HCT116 (cell line): Measurements from ENCODE around the gene CRELD2.

Source experiments
- CEBPB ChIP-seq: IDR thresholded peaks from 2 replicates; pipeline ENCODE4 v1.6.1; 2012; ENCODE audit warnings: low read depth
- CTCF ChIP-seq, 3 experiments: fragments of 200-600 bp in 1 of 3; sonication (generic) in 1 of 3; IDR thresholded peaks in 2 of 3; conservative IDR thresholded peaks in 1 of 3; 2 replicates each; pipeline ENCODE4 v1.5.1; 2012 to 2017; ENCODE audit warnings: low read depth in 2 of 3, low read length in 2 of 3, antibody characterized with exemption in 1 of 3, borderline replicate concordance in 1 of 3, control low read depth in 1 of 3, mild to moderate bottlenecking in 1 of 3, mixed read lengths in 1 of 3, mixed run types in 1 of 3, moderate library complexity in 1 of 3; ENCODE audit not compliant: insufficient read depth in 1 of 3
- ELF1 ChIP-seq: IDR thresholded peaks from 2 replicates; pipeline ENCODE4 v1.6.1; 2012; ENCODE audit warnings: low read depth, borderline replicate concordance
- EZH2phosphoT487 ChIP-seq: fragments of 200-600 bp; IDR thresholded peaks from 2 replicates; pipeline ENCODE4 v1.6.1; 2018; ENCODE audit warnings: antibody characterized with exemption, borderline replicate concordance
- FOSL1 ChIP-seq: IDR thresholded peaks from 2 replicates; pipeline ENCODE4 v1.6.1; 2012; ENCODE audit warnings: low read depth
- MAX ChIP-seq: IDR thresholded peaks from 2 replicates; pipeline ENCODE4 v1.6.1; 2012
- POLR2A ChIP-seq: IDR thresholded peaks from 2 replicates; pipeline ENCODE4 v1.7.0; 2011; ENCODE audit warnings: borderline replicate concordance; ENCODE audit not compliant: insufficient read depth, insufficient read length; ENCODE audit errors: extremely low read depth
- RAD21 ChIP-seq: IDR thresholded peaks from 2 replicates; pipeline ENCODE4 v1.6.1; 2012; ENCODE audit warnings: low read depth, mild to moderate bottlenecking
- SIN3A ChIP-seq: IDR thresholded peaks from 2 replicates; pipeline ENCODE4 v1.6.1; 2012; ENCODE audit warnings: low read depth
- SP1 ChIP-seq: IDR thresholded peaks from 2 replicates; pipeline ENCODE4 v1.6.1; 2012; ENCODE audit warnings: low read depth
- SRF ChIP-seq: IDR thresholded peaks from 2 replicates; pipeline ENCODE4 v1.6.1; 2012; ENCODE audit warnings: low read depth
- ZBTB33 ChIP-seq: IDR thresholded peaks from 2 replicates; pipeline ENCODE4 v1.6.1; 2011; ENCODE audit warnings: mild to moderate bottlenecking, low read length, moderate library complexity; ENCODE audit not compliant: insufficient replicate concordance; ENCODE audit errors: extremely low read depth
- ZFX ChIP-seq: fragments of 450-650 bp; IDR thresholded peaks from 2 replicates; pipeline ENCODE4 v1.6.1; 2017

GRCh38 chr22:49883294-49883640 lies 35.2 kb upstream of the CRELD2 start:
- TF ChIP-seq ZBTB33, result no peak
- TF ChIP-seq CTCF (IDR thresholded peaks at IDR 0.05 in 2 of 3, conservative IDR thresholded peaks at IDR 0.05 in 1 of 3; ENCODE audit: borderline replicate concordance in 1 of 3, insufficient read depth in 1 of 3, low read depth in 2 of 3, low read length in 2 of 3), result no peak
- no peak for TF ChIP-seq SRF
- TF ChIP-seq ELF1, result no peak
- TF ChIP-seq SP1, result no peak
- no peak for TF ChIP-seq SIN3A
- TF ChIP-seq MAX, result no peak
- no peak for TF ChIP-seq FOSL1
- no peak for TF ChIP-seq POLR2A
- no peak for TF ChIP-seq ZFX
- TF ChIP-seq RAD21, result no peak
- TF ChIP-seq EZH2phosphoT487, result no peak
- no peak for TF ChIP-seq CEBPB
